GM23338 (cell line): Measurements from ENCODE around the gene DNASE1L1.
A peak's percentile ranks its signal among the peaks of the same experiment; 100 is the strongest.

Experiments
- CTCF ChIP-seq, 2 experiments: fragments of 200-600 bp in 1 of 2; sonication (generic) in 1 of 2; conservative IDR thresholded peaks; 2 replicates each; pipeline versions ENCODE4 v1.5.1 to v1.6.1; 2016 to 2017; ENCODE audit warnings: antibody characterized with exemption in 2 of 2, low read depth in 2 of 2, mild to moderate bottlenecking in 2 of 2, moderate library complexity in 1 of 2
- EZH2phosphoT487 ChIP-seq: fragments of 200-600 bp; sonication (generic); IDR thresholded peaks from one replicate; pipeline ENCODE4 v1.8.1; 2018; ENCODE audit warnings: antibody characterized with exemption; ENCODE audit not compliant: unreplicated experiment
- POLR2AphosphoS5 ChIP-seq: IDR thresholded peaks from 2 replicates; pipeline ENCODE4 v1.6.1; 2016; ENCODE audit warnings: antibody characterized with exemption, low read depth

- TF ChIP-seq CTCF (conservative IDR thresholded peaks at IDR 0.05; ENCODE audit: low read depth in 2 of 2) (peak in 1 of 2 experiments; percentile 28; a peak in 2 of 4 replicates), POLR2AphosphoS5 (no peak), EZH2phosphoT487 (no peak)
These were observed 24.7 kb downstream of the DNASE1L1 start for GRCh38 chrX:154384284-154384892.
